GM19239 (cell line): ENCODE results near the gene PKNOX2.

ENCODE experiments used
- DNase-seq: peaks from one replicate; pipeline ENCODE4 v3.0.0; 2011; ENCODE audit warnings: low spot score; ENCODE audit not compliant: insufficient read length
- FAIRE-seq: peaks from 2 replicates; lab custom pipeline; 2011; peaks lifted over from hg19 to GRCh38; lab: Jason Lieb, UNC

The PKNOX2 gene

GRCh38 chr11:125274774-125275173 lies 110.2 kb downstream of the PKNOX2 start:
- DNase-seq (no peak), FAIRE-seq (no peak)

- FAIRE-seq, result no peak
Measured at GRCh38 chr11:125275905-125276618, 111.5 kb downstream of the PKNOX2 start.

GRCh38 chr11:125276619-125276976 lies 112.0 kb downstream of the PKNOX2 start:
- FAIRE-seq (no peak), DNase-seq (no peak)

More at GRCh38 chr11:125275905-125276618, 111.5 kb downstream of the PKNOX2 start:
- no peak for DNase-seq

GRCh38 chr11:125279676-125280418 lies 115.3 kb downstream of the PKNOX2 start:
- DNase-seq, result no peak
- FAIRE-seq, result no peak

- FAIRE-seq, result no peak
- DNase-seq, result no peak
Measured at GRCh38 chr11:125280646-125281045, 116.1 kb downstream of the PKNOX2 start.

- DNase-seq, result no peak
- no peak for FAIRE-seq
Measured at GRCh38 chr11:125281831-125282595, 117.5 kb downstream of the PKNOX2 start.

- no peak for FAIRE-seq
- no peak for DNase-seq
Measured at GRCh38 chr11:125282596-125282914, 118.0 kb downstream of the PKNOX2 start.

- FAIRE-seq (no peak), DNase-seq (no peak)
Measured at GRCh38 chr11:125284245-125284850, 119.8 kb downstream of the PKNOX2 start.

- DNase-seq (no peak), FAIRE-seq (no peak)
Measured at GRCh38 chr11:125285844-125286243, 121.3 kb downstream of the PKNOX2 start.

- FAIRE-seq, result no peak
Measured at GRCh38 chr11:125286486-125286885, 121.9 kb downstream of the PKNOX2 start.

GRCh38 chr11:125287491-125288210 lies 123.1 kb downstream of the PKNOX2 start:
- DNase-seq (no peak), FAIRE-seq (no peak)

More at GRCh38 chr11:125286486-125286885, 121.9 kb downstream of the PKNOX2 start:
- no peak for DNase-seq

GRCh38 chr11:125289419-125290098 lies 125.0 kb downstream of the PKNOX2 start:
- FAIRE-seq, result no peak
- no peak for DNase-seq

GRCh38 chr11:125290263-125290662 lies 125.7 kb downstream of the PKNOX2 start:
- no peak for FAIRE-seq

GRCh38 chr11:125292100-125292499 lies 127.5 kb downstream of the PKNOX2 start:
- FAIRE-seq (no peak), DNase-seq (no peak)

More at GRCh38 chr11:125290263-125290662, 125.7 kb downstream of the PKNOX2 start:
- DNase-seq, result no peak

GRCh38 chr11:125293596-125293995 lies 129.0 kb downstream of the PKNOX2 start:
- DNase-seq, result no peak
- FAIRE-seq, result no peak

- FAIRE-seq (no peak), DNase-seq (no peak)
Measured at GRCh38 chr11:125295931-125296330, 131.4 kb downstream of the PKNOX2 start.

- no peak for FAIRE-seq
- no peak for DNase-seq
Measured at GRCh38 chr11:125297346-125297915, 132.9 kb downstream of the PKNOX2 start.

GRCh38 chr11:125299061-125299615 lies 134.6 kb downstream of the PKNOX2 start:
- DNase-seq, result no peak
- FAIRE-seq, result no peak

- no peak for FAIRE-seq
Measured at GRCh38 chr11:125299821-125300220, 135.3 kb downstream of the PKNOX2 start.

More at GRCh38 chr11:125299821-125300220, 135.3 kb downstream of the PKNOX2 start:
- DNase-seq, result no peak
